ENCODE data around the gene DAGLA. TPM values are rescaled to one million over a fixed set of nuclear protein-coding genes. Genes with fewer than 3 reads are reported as not detected.

DAGLA gene
- total RNA-seq, 1 experiment from 2014 or later: 8.6 TPM

DNA sequence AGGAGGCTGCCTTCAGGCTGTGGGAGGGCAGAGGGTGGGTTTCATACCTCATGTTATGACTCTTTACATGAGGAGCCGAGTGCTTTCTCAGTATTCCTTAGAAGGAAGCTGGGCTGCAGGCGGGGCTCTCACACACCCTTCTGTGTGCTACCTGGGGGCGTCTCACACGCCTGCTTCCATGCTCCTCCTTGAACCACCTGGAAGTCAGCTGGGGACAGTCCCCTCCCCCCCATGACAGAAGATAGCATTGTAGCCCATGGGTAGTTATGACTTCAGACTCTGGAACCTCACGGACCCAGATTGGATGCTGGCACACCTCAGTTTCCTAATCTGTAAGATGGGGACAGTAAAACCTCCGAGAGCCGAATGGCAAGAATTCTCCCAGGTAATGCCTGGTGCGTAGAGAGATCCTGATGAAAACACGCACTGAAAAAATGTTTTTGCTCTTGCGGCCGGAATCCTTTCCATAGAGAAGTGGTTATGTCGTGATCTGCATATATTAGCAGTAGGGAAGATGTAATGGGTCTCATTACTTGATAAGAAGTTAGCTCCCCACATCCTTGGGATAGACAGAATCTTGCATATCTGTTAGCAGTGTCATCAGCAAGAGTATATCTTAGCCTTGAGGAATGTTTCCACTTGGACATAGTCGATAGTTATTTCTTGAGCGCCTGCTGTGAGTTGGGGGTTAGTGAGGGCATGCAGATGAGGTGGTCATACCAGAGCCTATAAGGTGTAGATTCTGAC, 4.9 kb downstream of the DAGLA start:
- ChIA-PET POLR2A (ENCODE audit: unreplicated experiment) (no interaction called here), CTCF (interaction anchor here (1.4 kb wide), 1 partner anchor 48 kb away, joined by 3 read pairs; no protein-coding TSS in a partner anchor)
- no peaks in the 10 kb centered on the region for H3K36me3 ChIP-seq (ENCODE audit: low read depth, low read length)
- H3K27ac ChIP-seq (ENCODE audit: low read length): no peak overlapping the region
- H3K9me3 ChIP-seq (ENCODE audit: low read length): no peaks in the 10 kb centered on the region
- H3K27me3 ChIP-seq (ENCODE audit: low read length): no peaks in the 10 kb centered on the region
- H3K4me1 ChIP-seq (ENCODE audit: insufficient read depth, low read length): peaks cover 26% of the 10 kb centered on the region
- H3K4me2 ChIP-seq (ENCODE audit: low read length): no peak overlapping the region
- TF ChIP-seq EZH2 (IDR thresholded peaks at IDR 0.05; ENCODE audit: low read length, unreplicated experiment) (no peak), EZH2phosphoT487 (IDR thresholded peaks at IDR 0.05; ENCODE audit: borderline replicate concordance, low read length) (no peak)
- TF ChIP-seq, protein P1, sequence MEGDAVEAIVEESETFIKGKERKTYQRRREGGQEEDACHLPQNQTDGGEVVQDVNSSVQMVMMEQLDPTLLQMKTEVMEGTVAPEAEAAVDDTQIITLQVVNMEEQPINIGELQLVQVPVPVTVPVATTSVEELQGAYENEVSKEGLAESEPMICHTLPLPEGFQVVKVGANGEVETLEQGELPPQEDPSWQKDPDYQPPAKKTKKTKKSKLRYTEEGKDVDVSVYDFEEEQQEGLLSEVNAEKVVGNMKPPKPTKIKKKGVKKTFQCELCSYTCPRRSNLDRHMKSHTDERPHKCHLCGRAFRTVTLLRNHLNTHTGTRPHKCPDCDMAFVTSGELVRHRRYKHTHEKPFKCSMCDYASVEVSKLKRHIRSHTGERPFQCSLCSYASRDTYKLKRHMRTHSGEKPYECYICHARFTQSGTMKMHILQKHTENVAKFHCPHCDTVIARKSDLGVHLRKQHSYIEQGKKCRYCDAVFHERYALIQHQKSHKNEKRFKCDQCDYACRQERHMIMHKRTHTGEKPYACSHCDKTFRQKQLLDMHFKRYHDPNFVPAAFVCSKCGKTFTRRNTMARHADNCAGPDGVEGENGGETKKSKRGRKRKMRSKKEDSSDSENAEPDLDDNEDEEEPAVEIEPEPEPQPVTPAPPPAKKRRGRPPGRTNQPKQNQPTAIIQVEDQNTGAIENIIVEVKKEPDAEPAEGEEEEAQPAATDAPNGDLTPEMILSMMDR (conservative IDR thresholded peaks at IDR 0.05; ENCODE audit: low read depth, low read length): no peak
- DNase-seq (no peak), ATAC-seq (no peak)
- H3F3A ChIP-seq (ENCODE audit: low read length, unreplicated experiment): no peaks in the 10 kb centered on the region
- BruUV-seq (replicated peaks): no TSS peak
- intact Hi-C loops (cut with micrococcal nuclease): no loop called here
- H3K79me2 ChIP-seq (ENCODE audit: low read length): peaks cover 87% of the 10 kb centered on the region
- no peak overlapping the region for H3K9ac ChIP-seq (ENCODE audit: low read length)
- H4K20me1 ChIP-seq (ENCODE audit: low read length): no peaks in the 10 kb centered on the region; the same call in 1 of the 2 replicates
- no peaks in the 10 kb centered on the region for H3K9me2 ChIP-seq (replicated peaks; ENCODE audit: low read length)
- no peak overlapping the region for H2AFZ ChIP-seq (ENCODE audit: low read length)
- no peak overlapping the region for H3K4me3 ChIP-seq (ENCODE audit: low read length)

DNA sequence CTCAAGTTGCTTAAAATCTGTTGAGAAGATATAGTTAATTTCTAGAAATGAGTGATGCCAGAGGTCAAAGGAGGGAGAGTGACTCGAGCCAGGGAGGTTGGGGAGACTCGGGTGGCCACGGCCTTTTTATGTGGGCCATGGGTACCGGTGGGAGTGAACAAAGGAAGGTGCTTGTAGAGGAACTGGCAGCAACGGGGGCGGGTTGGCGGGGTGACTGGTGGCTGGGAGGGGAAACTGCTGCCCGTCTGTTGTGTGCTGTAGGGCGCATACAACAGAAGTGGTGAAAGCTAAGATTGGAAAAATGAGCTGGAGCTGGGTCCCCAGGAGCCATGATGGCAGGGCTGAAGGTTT, 5.4 kb downstream of the DAGLA start:
- DNase-seq (no peak), ATAC-seq (no peak)
- Histone ChIP-seq H3K9me3 (ENCODE audit: low read length) (no peaks in the 10 kb centered on the region), H3K79me2 (ENCODE audit: low read length) (peaks cover 91% of the 10 kb centered on the region), H3F3A (ENCODE audit: low read length, unreplicated experiment) (no peaks in the 10 kb centered on the region), H3K27me3 (ENCODE audit: low read length) (no peaks in the 10 kb centered on the region), H3K9ac (ENCODE audit: low read length) (no peak overlapping the region), H2AFZ (ENCODE audit: low read length) (no peak overlapping the region), H3K36me3 (ENCODE audit: low read depth, low read length) (no peaks in the 10 kb centered on the region), H3K4me2 (ENCODE audit: low read length) (no peak overlapping the region), H3K27ac (ENCODE audit: low read length) (no peak overlapping the region), H3K9me2 (replicated peaks; ENCODE audit: low read length) (no peaks in the 10 kb centered on the region), H3K4me3 (ENCODE audit: low read length) (no peak overlapping the region), H4K20me1 (ENCODE audit: low read length) (no peaks in the 10 kb centered on the region; the same call in 1 of the 2 replicates), H3K4me1 (ENCODE audit: insufficient read depth, low read length) (peaks cover 25% of the 10 kb centered on the region)
- no TSS peak for BruUV-seq (replicated peaks)
- intact Hi-C loops (cut with micrococcal nuclease): no loop called here
- TF ChIP-seq EZH2 (IDR thresholded peaks at IDR 0.05; ENCODE audit: low read length, unreplicated experiment) (no peak), EZH2phosphoT487 (IDR thresholded peaks at IDR 0.05; ENCODE audit: borderline replicate concordance, low read length) (no peak)
- TF ChIP-seq, protein P1 (conservative IDR thresholded peaks at IDR 0.05; ENCODE audit: low read depth, low read length): no peak
- CTCF ChIA-PET: interaction anchor here (1.4 kb wide), 1 partner anchor 48 kb away, joined by 3 read pairs; no protein-coding TSS in a partner anchor
- POLR2A ChIA-PET (ENCODE audit: unreplicated experiment): no interaction called here

DNA sequence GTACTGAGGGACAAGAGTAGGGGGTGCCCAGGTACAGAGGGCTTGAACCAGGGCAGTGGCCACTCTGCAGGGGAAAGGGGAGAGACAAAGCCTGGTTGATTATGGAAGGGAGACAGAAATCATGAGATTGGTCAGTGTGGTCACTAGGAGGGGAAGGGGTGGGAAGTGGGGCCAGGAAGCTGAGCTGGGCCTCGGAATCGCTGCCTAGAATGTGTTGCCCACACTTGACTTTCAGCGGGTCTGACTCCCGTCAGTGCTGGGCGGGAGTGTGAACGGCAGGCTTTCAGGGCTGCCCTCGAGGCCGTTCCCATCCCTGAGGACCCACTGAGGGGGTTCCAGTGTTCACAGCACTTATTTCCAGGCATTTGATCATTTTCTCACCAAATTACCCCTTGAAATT, 5.9 kb downstream of the DAGLA start:
- Histone ChIP-seq H3K36me3 (ENCODE audit: low read depth, low read length) (no peaks in the 10 kb centered on the region), H3K4me3 (ENCODE audit: low read length) (no peak overlapping the region), H3F3A (ENCODE audit: low read length, unreplicated experiment) (no peaks in the 10 kb centered on the region), H3K4me1 (ENCODE audit: insufficient read depth, low read length) (peaks cover 20% of the 10 kb centered on the region), H3K27ac (ENCODE audit: low read length) (no peak overlapping the region), H3K9ac (ENCODE audit: low read length) (no peak overlapping the region), H3K4me2 (ENCODE audit: low read length) (no peak overlapping the region), H4K20me1 (ENCODE audit: low read length) (no peaks in the 10 kb centered on the region; the same call in 1 of the 2 replicates), H3K9me3 (ENCODE audit: low read length) (no peaks in the 10 kb centered on the region), H3K27me3 (ENCODE audit: low read length) (no peaks in the 10 kb centered on the region), H3K79me2 (ENCODE audit: low read length) (peaks cover 91% of the 10 kb centered on the region), H3K9me2 (replicated peaks; ENCODE audit: low read length) (no peaks in the 10 kb centered on the region), H2AFZ (ENCODE audit: low read length) (no peak overlapping the region)
- no TSS peak for BruUV-seq (replicated peaks)
- intact Hi-C loops (cut with micrococcal nuclease): no loop called here
- no peak for DNase-seq
- no peak for TF ChIP-seq EZH2phosphoT487 (IDR thresholded peaks at IDR 0.05; ENCODE audit: borderline replicate concordance, low read length)
- no peak for TF ChIP-seq EZH2 (IDR thresholded peaks at IDR 0.05; ENCODE audit: low read length, unreplicated experiment)
- TF ChIP-seq, protein P1 (conservative IDR thresholded peaks at IDR 0.05; ENCODE audit: low read depth, low read length): no peak
- POLR2A ChIA-PET (ENCODE audit: unreplicated experiment): no interaction called here
- ATAC-seq: no peak
- CTCF ChIA-PET: interaction anchor here (1.4 kb wide), 1 partner anchor 47 kb away, joined by 3 read pairs; no protein-coding TSS in a partner anchor

All from PC-3 (cell line).